ENCODE measurements around the gene PRICKLE2.

DNA sequence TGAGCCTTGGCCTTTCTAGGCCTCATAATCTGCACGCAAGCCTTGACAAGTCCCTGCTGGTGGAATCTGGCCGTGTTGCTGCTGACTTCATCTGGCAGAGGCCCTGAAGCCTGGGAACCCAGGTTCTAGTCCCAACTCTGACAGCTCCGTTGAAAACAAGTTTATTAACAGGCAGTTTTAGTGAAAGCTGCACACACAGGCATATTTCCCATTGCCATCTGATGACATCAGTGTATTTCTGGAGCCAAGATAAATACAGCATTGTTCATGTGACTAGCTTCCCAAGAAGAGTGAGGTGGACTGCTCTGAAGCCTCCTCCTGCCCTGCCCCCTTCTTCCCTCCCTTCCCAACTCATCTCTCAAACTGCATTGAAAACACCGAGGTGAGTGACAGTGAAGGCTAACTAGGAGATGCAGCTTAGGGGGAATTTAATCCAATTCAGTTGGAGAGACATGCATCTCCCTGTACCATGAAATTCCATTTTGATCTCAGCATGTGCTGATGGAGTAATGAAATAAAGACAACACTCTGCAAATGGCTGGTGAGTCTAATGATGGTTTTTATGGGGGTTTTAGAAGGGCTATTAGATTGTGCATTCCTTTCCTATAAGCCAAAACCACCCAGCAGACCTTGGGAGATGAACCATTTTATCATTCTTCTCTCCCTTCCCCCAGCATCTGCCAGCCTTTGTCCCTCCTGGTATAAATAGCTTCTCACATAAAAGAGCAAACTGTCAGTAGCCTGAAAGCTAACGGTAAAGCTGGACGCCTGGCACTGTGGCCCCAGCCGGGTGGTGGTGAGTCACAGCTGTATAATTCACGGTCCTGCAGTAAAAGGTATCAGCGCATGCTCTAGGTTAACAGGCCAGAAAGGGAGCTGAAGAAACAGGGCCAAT lies 38.0 kb downstream of the PRICKLE2 start:
- no peak for TF ChIP-seq PPARA (CRISPR knock-in tag; IDR thresholded peaks at IDR 0.05; ENCODE audit: borderline replicate concordance)
- TF ChIP-seq RARB (CRISPR knock-in tag; IDR thresholded peaks at IDR 0.05), result no peak
- TF ChIP-seq ISL1 (CRISPR knock-in tag; IDR thresholded peaks at IDR 0.05), result peak; percentile 54
- no peak for TF ChIP-seq ZFP30 (CRISPR knock-in tag; IDR thresholded peaks at IDR 0.05)
- TF ChIP-seq CSDC2 (CRISPR knock-in tag; IDR thresholded peaks at IDR 0.05), result no peak
- no peak for TF ChIP-seq OSR1 (CRISPR knock-in tag; IDR thresholded peaks at IDR 0.05)
- no peak for TF ChIP-seq ESRRG (CRISPR knock-in tag; IDR thresholded peaks at IDR 0.05)
- TF ChIP-seq ARNTL (CRISPR knock-in tag; IDR thresholded peaks at IDR 0.05; ENCODE audit: borderline replicate concordance, low read depth), result no peak
- TF ChIP-seq PATZ1 (CRISPR knock-in tag; IDR thresholded peaks at IDR 0.05; ENCODE audit: borderline replicate concordance), result no peak
- TF ChIP-seq, protein P1, sequence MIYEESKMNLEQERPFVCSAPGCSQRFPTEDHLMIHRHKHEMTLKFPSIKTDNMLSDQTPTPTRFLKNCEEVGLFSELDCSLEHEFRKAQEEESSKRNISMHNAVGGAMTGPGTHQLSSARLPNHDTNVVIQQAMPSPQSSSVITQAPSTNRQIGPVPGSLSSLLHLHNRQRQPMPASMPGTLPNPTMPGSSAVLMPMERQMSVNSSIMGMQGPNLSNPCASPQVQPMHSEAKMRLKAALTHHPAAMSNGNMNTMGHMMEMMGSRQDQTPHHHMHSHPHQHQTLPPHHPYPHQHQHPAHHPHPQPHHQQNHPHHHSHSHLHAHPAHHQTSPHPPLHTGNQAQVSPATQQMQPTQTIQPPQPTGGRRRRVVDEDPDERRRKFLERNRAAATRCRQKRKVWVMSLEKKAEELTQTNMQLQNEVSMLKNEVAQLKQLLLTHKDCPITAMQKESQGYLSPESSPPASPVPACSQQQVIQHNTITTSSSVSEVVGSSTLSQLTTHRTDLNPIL (CRISPR knock-in tag; IDR thresholded peaks at IDR 0.05; ENCODE audit: low read depth), result peak; percentile 98
- no peak for TF ChIP-seq CSRNP3 (CRISPR knock-in tag; IDR thresholded peaks at IDR 0.05)
- no peak for TF ChIP-seq ZNF8 (CRISPR knock-in tag; IDR thresholded peaks at IDR 0.05)

Measured in SK-N-SH treated with all-trans-retinoic acid at 6 μM for 48 hours (cell line).